NCI-H187 (cell line): ENCODE results near the gene PRKCD.

Experiments
- DNase-seq, 2 experiments: peaks; one replicate each; lab custom pipeline; 2025; lab: John Stamatoyannopoulos, UW

The PRKCD gene

GRCh38 chr3:53170325-53171063 lies 9.5 kb downstream of the PRKCD start:
- DNase-seq: no peak

GRCh38 chr3:53171064-53171418 lies 10.0 kb downstream of the PRKCD start:
- DNase-seq: no peak

GRCh38 chr3:53171827-53172505 lies 11.0 kb downstream of the PRKCD start:
- DNase-seq: no peak

- no peak for DNase-seq
These were observed 12.1 kb downstream of the PRKCD start for GRCh38 chr3:53173107-53173506.

- no peak for DNase-seq
These were observed 13.6 kb downstream of the PRKCD start for GRCh38 chr3:53174346-53175250.

- no peak for DNase-seq
These were observed 14.9 kb downstream of the PRKCD start for GRCh38 chr3:53175613-53176540.

GRCh38 chr3:53178246-53178645 lies 17.2 kb downstream of the PRKCD start:
- DNase-seq: no peak

- no peak for DNase-seq
These were observed 18.6 kb downstream of the PRKCD start for GRCh38 chr3:53179580-53179979.

- no peak for DNase-seq
These were observed 19.5 kb downstream of the PRKCD start for GRCh38 chr3:53180305-53181023.

- no peak for DNase-seq
These were observed 20.0 kb downstream of the PRKCD start for GRCh38 chr3:53181024-53181371.

GRCh38 chr3:53181528-53181927 lies 20.5 kb downstream of the PRKCD start:
- DNase-seq: no peak

GRCh38 chr3:53182764-53183355 lies 21.9 kb downstream of the PRKCD start:
- no peak for DNase-seq

- no peak for DNase-seq
These were observed 22.5 kb downstream of the PRKCD start for GRCh38 chr3:53183514-53183913.

- DNase-seq: no peak
These were observed 23.7 kb downstream of the PRKCD start for GRCh38 chr3:53184701-53185100.

- DNase-seq: no peak
These were observed 24.9 kb downstream of the PRKCD start for GRCh38 chr3:53185761-53186465.

- no peak for DNase-seq
These were observed 25.7 kb downstream of the PRKCD start for GRCh38 chr3:53186726-53187125.

GRCh38 chr3:53187430-53187829 lies 26.4 kb downstream of the PRKCD start:
- DNase-seq: no peak

GRCh38 chr3:53188136-53188685 lies 27.2 kb downstream of the PRKCD start:
- no peak for DNase-seq

GRCh38 chr3:53188720-53189119 lies 27.7 kb downstream of the PRKCD start:
- no peak for DNase-seq

GRCh38 chr3:53189276-53189675 lies 28.3 kb downstream of the PRKCD start:
- no peak for DNase-seq
